Activated T-helper 9 cell treated with anti-CD3 and anti-CD28 coated beads, Interleukin-2, amount 50 U/mL, for 16 hours (primary cell): ENCODE data around the gene HOXB7.

Experiments used
- DNase-seq: peaks from one replicate; pipeline ENCODE4 v3.0.0-alpha.2; 2020; ENCODE audit warnings: low read depth

Gene HOXB7

GRCh38 chr17:48594538-48595277 is 16.1 kb downstream of the HOXB7 start:
- no peak for DNase-seq

GRCh38 chr17:48593840-48594537 is 16.8 kb downstream of the HOXB7 start:
- DNase-seq: peak; percentile 73

GRCh38 chr17:48593126-48593829 is 17.5 kb downstream of the HOXB7 start, which contains the start of gene HOXB5:
HOXB5 (minus strand) TSS chr17:48593779; CDS start chr17:48593682, 97 bp downstream.
- no peak for DNase-seq

- DNase-seq: no peak
Measured at GRCh38 chr17:48592577-48592976, 18.2 kb downstream of the HOXB7 start.

- no peak for DNase-seq
Measured at GRCh38 chr17:48592057-48592514, 18.7 kb downstream of the HOXB7 start.

GRCh38 chr17:48591255-48592056 is 19.4 kb downstream of the HOXB7 start:
- DNase-seq: no peak

- no peak for DNase-seq
Measured at GRCh38 chr17:48590607-48591161, 20.1 kb downstream of the HOXB7 start.

GRCh38 chr17:48589831-48590606 is 20.8 kb downstream of the HOXB7 start, which contains the start of gene HOXB3:
HOXB3 (minus strand) TSS chr17:48590241; CDS start chr17:48552474, 37,767 bp downstream.
- no peak for DNase-seq

- DNase-seq: no peak
Measured at GRCh38 chr17:48589060-48589830, 21.6 kb downstream of the HOXB7 start.

- DNase-seq: no peak
Measured at GRCh38 chr17:48588528-48588927, 22.3 kb downstream of the HOXB7 start.

GRCh38 chr17:48588074-48588415 is 22.8 kb downstream of the HOXB7 start:
- no peak for DNase-seq

- no peak for DNase-seq
Measured at GRCh38 chr17:48587276-48588073, 23.3 kb downstream of the HOXB7 start.

GRCh38 chr17:48586355-48587258 is 24.2 kb downstream of the HOXB7 start:
- DNase-seq: no peak

- DNase-seq: no peak
Measured at GRCh38 chr17:48584223-48584741, 26.5 kb downstream of the HOXB7 start.

GRCh38 chr17:48583708-48584222 is 27.1 kb downstream of the HOXB7 start:
- DNase-seq: no peak

GRCh38 chr17:48582750-48583069 is 28.1 kb downstream of the HOXB7 start:
- DNase-seq: no peak

GRCh38 chr17:48579760-48580554 is 30.9 kb downstream of the HOXB7 start:
- no peak for DNase-seq
